ENCODE results near the gene RPUSD3. TPM values are rescaled to one million over a fixed set of nuclear protein-coding genes. Genes with fewer than 3 reads are reported as not detected.
"Not testable (repeated sequence)": the region's sequence is repeated elsewhere in the genome, so short reads cannot be mapped to it uniquely, and the experiment has no call there.

Gene RPUSD3
- total RNA-seq, 1 experiment from 2014 or later, result 54.1 TPM

DNA sequence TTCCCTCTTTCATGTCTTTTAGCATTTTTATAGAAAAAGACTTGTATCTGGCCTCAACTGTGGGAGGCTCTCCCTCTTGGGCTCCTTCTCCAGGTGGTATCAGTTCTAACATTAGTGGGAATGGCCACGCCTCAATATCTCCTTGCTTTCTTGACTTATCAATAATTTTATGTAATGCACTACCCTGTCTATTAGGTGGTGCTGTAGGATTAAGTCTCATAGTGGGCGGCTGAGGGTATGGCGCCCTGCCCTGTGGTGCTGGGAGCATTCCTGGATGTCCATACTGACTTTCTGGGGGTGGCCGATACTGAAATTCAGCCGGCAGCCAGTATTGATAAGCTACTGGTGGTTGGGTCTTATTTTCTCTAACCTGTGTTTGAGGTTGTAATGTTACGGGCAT lies 8.7 kb upstream of the RPUSD3 start:
- intact Hi-C loops (cut with micrococcal nuclease), result no loop called here
- ChIA-PET POLR2A (ENCODE audit: unreplicated experiment) (no interaction called here), CTCF (no interaction called here)
- Histone ChIP-seq H3K27me3 (ENCODE audit: low read length) (no peaks in the 10 kb centered on the region), H3F3A (ENCODE audit: low read length, unreplicated experiment) (no peaks in the 10 kb centered on the region), H2AFZ (ENCODE audit: low read length) (no peak overlapping the region), H3K9me2 (replicated peaks; ENCODE audit: low read length) (no peaks in the 10 kb centered on the region), H3K9ac (ENCODE audit: low read length) (no peak overlapping the region), H3K27ac (ENCODE audit: low read length) (no peak overlapping the region), H3K36me3 (ENCODE audit: low read depth, low read length) (no peaks in the 10 kb centered on the region), H3K4me3 (ENCODE audit: low read length) (no peak overlapping the region), H3K79me2 (ENCODE audit: low read length) (no peaks in the 10 kb centered on the region), H3K4me1 (ENCODE audit: insufficient read depth, low read length) (no peaks in the 10 kb centered on the region), H3K9me3 (ENCODE audit: low read length) (no peaks in the 10 kb centered on the region), H3K4me2 (ENCODE audit: low read length) (no peak overlapping the region), H4K20me1 (ENCODE audit: low read length) (no peaks in the 10 kb centered on the region)
- ATAC-seq, result no peak
- BruUV-seq (replicated peaks), result no TSS peak
- peak; percentile 45 for DNase-seq
- TF ChIP-seq, protein P1, sequence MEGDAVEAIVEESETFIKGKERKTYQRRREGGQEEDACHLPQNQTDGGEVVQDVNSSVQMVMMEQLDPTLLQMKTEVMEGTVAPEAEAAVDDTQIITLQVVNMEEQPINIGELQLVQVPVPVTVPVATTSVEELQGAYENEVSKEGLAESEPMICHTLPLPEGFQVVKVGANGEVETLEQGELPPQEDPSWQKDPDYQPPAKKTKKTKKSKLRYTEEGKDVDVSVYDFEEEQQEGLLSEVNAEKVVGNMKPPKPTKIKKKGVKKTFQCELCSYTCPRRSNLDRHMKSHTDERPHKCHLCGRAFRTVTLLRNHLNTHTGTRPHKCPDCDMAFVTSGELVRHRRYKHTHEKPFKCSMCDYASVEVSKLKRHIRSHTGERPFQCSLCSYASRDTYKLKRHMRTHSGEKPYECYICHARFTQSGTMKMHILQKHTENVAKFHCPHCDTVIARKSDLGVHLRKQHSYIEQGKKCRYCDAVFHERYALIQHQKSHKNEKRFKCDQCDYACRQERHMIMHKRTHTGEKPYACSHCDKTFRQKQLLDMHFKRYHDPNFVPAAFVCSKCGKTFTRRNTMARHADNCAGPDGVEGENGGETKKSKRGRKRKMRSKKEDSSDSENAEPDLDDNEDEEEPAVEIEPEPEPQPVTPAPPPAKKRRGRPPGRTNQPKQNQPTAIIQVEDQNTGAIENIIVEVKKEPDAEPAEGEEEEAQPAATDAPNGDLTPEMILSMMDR (conservative IDR thresholded peaks at IDR 0.05; ENCODE audit: low read depth, low read length), result peak; percentile 45
- no peak for TF ChIP-seq EZH2phosphoT487 (IDR thresholded peaks at IDR 0.05; ENCODE audit: borderline replicate concordance, low read length)

DNA sequence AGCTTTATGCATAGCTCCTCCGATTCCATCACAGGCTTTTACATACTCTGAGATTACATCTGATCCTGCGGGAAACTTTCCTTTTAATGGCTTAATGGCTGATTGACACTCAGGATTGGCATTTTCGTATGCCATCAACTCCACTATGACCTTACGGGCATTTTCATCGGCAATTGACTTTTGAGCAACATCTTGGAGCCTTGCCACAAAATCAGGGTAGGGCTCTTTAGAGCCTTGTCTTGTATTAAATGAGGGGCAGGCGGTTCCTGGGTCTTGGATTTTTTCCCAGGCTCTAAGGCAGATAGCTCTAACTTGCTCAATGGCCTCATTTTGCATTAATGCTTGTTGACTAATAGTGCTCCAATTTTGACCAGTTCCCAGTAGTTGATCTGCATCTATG lies 8.1 kb upstream of the RPUSD3 start:
- H3K27ac ChIP-seq (ENCODE audit: low read length); intact Hi-C loops (cut with micrococcal nuclease); H3K9me2 ChIP-seq (replicated peaks; ENCODE audit: low read length); H3K27me3 ChIP-seq (ENCODE audit: low read length); H3K9me3 ChIP-seq (ENCODE audit: low read length); H4K20me1 ChIP-seq (ENCODE audit: low read length); H3K4me2 ChIP-seq (ENCODE audit: low read length); H2AFZ ChIP-seq (ENCODE audit: low read length); H3K4me3 ChIP-seq (ENCODE audit: low read length); H3F3A ChIP-seq (ENCODE audit: low read length, unreplicated experiment); H3K36me3 ChIP-seq (ENCODE audit: low read depth, low read length); CTCF ChIA-PET; H3K4me1 ChIP-seq (ENCODE audit: insufficient read depth, low read length); ATAC-seq; DNase-seq; POLR2A ChIA-PET (ENCODE audit: unreplicated experiment); H3K79me2 ChIP-seq (ENCODE audit: low read length); H3K9ac ChIP-seq (ENCODE audit: low read length); BruUV-seq (replicated peaks): not testable (repeated sequence)

DNA sequence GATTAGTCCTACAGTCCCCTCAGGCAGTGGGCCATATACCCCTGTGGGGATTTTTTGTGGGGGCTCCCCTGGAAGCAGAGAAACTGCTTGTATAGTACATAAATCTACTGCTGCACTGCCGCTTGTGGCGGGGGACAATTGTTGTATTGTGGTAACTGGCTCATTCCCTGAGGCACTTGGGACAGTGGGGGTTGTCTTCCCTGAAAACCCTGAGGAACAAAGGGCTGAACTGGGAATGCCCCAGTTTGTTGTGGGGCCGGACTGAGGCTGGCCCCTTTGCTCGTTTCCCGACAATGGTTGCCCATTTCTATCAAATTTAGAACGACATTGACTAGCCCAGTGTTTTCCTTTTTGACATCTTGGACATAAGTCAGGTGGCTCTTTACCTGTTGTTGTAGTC lies 7.6 kb upstream of the RPUSD3 start:
- H3K36me3 ChIP-seq (ENCODE audit: low read depth, low read length); ATAC-seq; BruUV-seq (replicated peaks); H3K4me3 ChIP-seq (ENCODE audit: low read length); H3K9me2 ChIP-seq (replicated peaks; ENCODE audit: low read length); H3K4me1 ChIP-seq (ENCODE audit: insufficient read depth, low read length); H2AFZ ChIP-seq (ENCODE audit: low read length); POLR2A ChIA-PET (ENCODE audit: unreplicated experiment); intact Hi-C loops (cut with micrococcal nuclease); H3K27me3 ChIP-seq (ENCODE audit: low read length); H3F3A ChIP-seq (ENCODE audit: low read length, unreplicated experiment); DNase-seq; H3K9ac ChIP-seq (ENCODE audit: low read length); H3K79me2 ChIP-seq (ENCODE audit: low read length); H3K27ac ChIP-seq (ENCODE audit: low read length); H3K4me2 ChIP-seq (ENCODE audit: low read length); H3K9me3 ChIP-seq (ENCODE audit: low read length); H4K20me1 ChIP-seq (ENCODE audit: low read length); CTCF ChIA-PET: not testable (repeated sequence)

DNA sequence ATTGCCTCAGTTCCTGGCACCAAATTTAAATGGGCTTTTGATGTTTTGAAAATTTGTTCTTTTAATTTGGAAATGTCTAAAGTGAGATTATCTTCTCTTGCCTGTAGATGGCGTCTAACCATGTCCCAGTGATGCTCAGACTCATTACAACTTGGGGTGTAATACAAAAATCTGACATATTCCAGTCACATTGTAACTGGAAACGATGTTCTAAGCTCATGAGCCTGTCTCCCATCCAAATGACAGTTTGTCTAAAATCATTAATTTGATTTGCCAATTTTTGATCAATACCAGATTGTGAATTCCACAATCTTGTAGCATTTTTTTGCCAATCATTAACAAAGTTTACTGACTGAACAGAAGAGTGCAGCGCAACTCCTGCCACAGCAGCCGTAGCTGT lies 5.1 kb upstream of the RPUSD3 start:
- peak; percentile 46 for DNase-seq
- H3K27ac ChIP-seq (ENCODE audit: low read length); POLR2A ChIA-PET (ENCODE audit: unreplicated experiment); H3K9me3 ChIP-seq (ENCODE audit: low read length); H3K27me3 ChIP-seq (ENCODE audit: low read length); H4K20me1 ChIP-seq (ENCODE audit: low read length); H3K79me2 ChIP-seq (ENCODE audit: low read length); ATAC-seq; H2AFZ ChIP-seq (ENCODE audit: low read length); H3K4me3 ChIP-seq (ENCODE audit: low read length); H3K36me3 ChIP-seq (ENCODE audit: low read depth, low read length); H3K9me2 ChIP-seq (replicated peaks; ENCODE audit: low read length); H3F3A ChIP-seq (ENCODE audit: low read length, unreplicated experiment); BruUV-seq (replicated peaks); H3K9ac ChIP-seq (ENCODE audit: low read length); H3K4me2 ChIP-seq (ENCODE audit: low read length): not testable (repeated sequence)
- peaks cover 11% of the 10 kb centered on the region for H3K4me1 ChIP-seq (ENCODE audit: insufficient read depth, low read length)
- TF ChIP-seq, protein P1 (conservative IDR thresholded peaks at IDR 0.05; ENCODE audit: low read depth, low read length), result peak; percentile 56
- intact Hi-C loops (cut with micrococcal nuclease), result loop anchor here (1.0 to 10.0 kb wide), 4 partner anchors 67 to 436 kb away; partner anchors contain the start of gene FANCD2
- CTCF ChIA-PET, result interaction anchor here (0.8 to 1.0 kb wide), 3 partner anchors 63 to 84 kb away, joined by 4 to 10 read pairs (median 9); no protein-coding TSS in a partner anchor

DNA sequence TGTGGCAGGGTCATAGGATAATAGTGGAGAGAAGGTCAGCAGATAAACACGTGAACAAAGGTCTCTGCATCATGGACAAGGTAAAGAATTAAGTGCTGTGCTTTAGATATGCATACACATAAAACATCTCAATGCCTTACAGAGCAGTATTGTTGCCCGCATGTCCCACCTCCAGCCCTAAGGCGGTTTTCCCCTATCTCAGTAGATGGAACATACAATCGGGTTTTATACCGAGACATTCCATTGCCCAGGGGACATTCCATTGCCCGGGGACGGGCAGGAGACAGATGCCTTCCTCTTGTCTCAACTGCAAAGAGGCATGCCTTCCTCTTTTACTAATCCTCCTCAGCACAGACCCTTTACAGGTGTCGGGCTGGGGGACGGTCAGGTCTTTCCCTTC lies 4.1 kb upstream of the RPUSD3 start:
- DNase-seq; POLR2A ChIA-PET (ENCODE audit: unreplicated experiment); H3K4me2 ChIP-seq (ENCODE audit: low read length); BruUV-seq (replicated peaks); H2AFZ ChIP-seq (ENCODE audit: low read length); H3K36me3 ChIP-seq (ENCODE audit: low read depth, low read length); CTCF ChIA-PET; H3K79me2 ChIP-seq (ENCODE audit: low read length); H4K20me1 ChIP-seq (ENCODE audit: low read length); H3K9me3 ChIP-seq (ENCODE audit: low read length); H3K27ac ChIP-seq (ENCODE audit: low read length); H3K27me3 ChIP-seq (ENCODE audit: low read length); H3K4me3 ChIP-seq (ENCODE audit: low read length); H3K9me2 ChIP-seq (replicated peaks; ENCODE audit: low read length); ATAC-seq; H3K9ac ChIP-seq (ENCODE audit: low read length); H3F3A ChIP-seq (ENCODE audit: low read length, unreplicated experiment): not testable (repeated sequence)
- peaks cover 12% of the 10 kb centered on the region for H3K4me1 ChIP-seq (ENCODE audit: insufficient read depth, low read length)
- intact Hi-C loops (cut with micrococcal nuclease), result loop anchor here (1.0 to 10.0 kb wide), 3 partner anchors 98 to 437 kb away; partner anchors contain the start of gene FANCD2

Measured in PC-3 (cell line).